Osteoblast (primary cell): ENCODE measurements around the gene FERMT3. TPM values are rescaled to one million over a fixed set of nuclear protein-coding genes. Genes with fewer than 3 reads are reported as not detected.
A peak's percentile ranks its signal among the peaks of the same experiment; 100 is the strongest.

ENCODE experiments used
- DNase-seq: peaks from one replicate; pipeline ENCODE4 v3.0.0; 2011; ENCODE audit warnings: low spot score, mixed read lengths; ENCODE audit not compliant: insufficient read length; ENCODE audit errors: missing footprints
- H2AFZ ChIP-seq: 2 replicates; pipeline ENCODE4 v1.6.0; 2011; ENCODE audit warnings: mild to moderate bottlenecking, low read length
- H3K27ac ChIP-seq: 2 replicates; pipeline ENCODE4 v1.5.1; 2011; ENCODE audit warnings: mild to moderate bottlenecking, low read depth, low read length, moderate library complexity
- H3K27me3 ChIP-seq: 2 replicates; pipeline ENCODE4 v1.6.0; 2012; ENCODE audit warnings: mild to moderate bottlenecking, control low read depth, inconsistent platforms, low read length, moderate library complexity; ENCODE audit not compliant: insufficient read depth
- H3K36me3 ChIP-seq: 2 replicates; pipeline ENCODE4 v1.5.1; 2011; ENCODE audit warnings: mild to moderate bottlenecking, low read length, control low read depth, moderate library complexity; ENCODE audit not compliant: insufficient read depth
- H3K4me1 ChIP-seq: 2 replicates; pipeline ENCODE4 v1.5.1; 2011; ENCODE audit warnings: mild to moderate bottlenecking, low read length, control low read depth, moderate library complexity; ENCODE audit not compliant: insufficient read depth
- H3K4me2 ChIP-seq: 2 replicates; pipeline ENCODE4 v1.6.0; 2011; ENCODE audit warnings: mild to moderate bottlenecking, low read length; ENCODE audit not compliant: insufficient read depth
- H3K4me3 ChIP-seq: fragments of 200-600 bp; sonication (generic); 3 replicates; pipeline ENCODE4 v1.5.1; 2012; ENCODE audit warnings: mild to moderate bottlenecking, low read length, inconsistent platforms; ENCODE audit not compliant: insufficient read depth
- H3K79me2 ChIP-seq: 2 replicates; pipeline ENCODE4 v1.6.0; 2012; ENCODE audit warnings: mild to moderate bottlenecking, low read length, control low read depth, inconsistent platforms; ENCODE audit not compliant: insufficient read depth
- H3K9me3 ChIP-seq: 2 replicates; pipeline ENCODE4 v1.5.1; 2011; ENCODE audit warnings: low read depth, low read length, control low read depth
- H4K20me1 ChIP-seq: 2 replicates; pipeline ENCODE4 v1.6.0; 2012; ENCODE audit warnings: mild to moderate bottlenecking, low read length, control low read depth; ENCODE audit not compliant: insufficient read depth
- CTCF ChIP-seq: IDR thresholded peaks from 2 replicates; pipeline ENCODE4 v1.5.1; 2011; ENCODE audit warnings: mild to moderate bottlenecking, low read depth, low read length, moderate library complexity; ENCODE audit errors: extremely low read depth
- total RNA-seq: library from RNA; depleted of rRNA; stranded (reverse); fragments of >200 nt; gene quantifications from 2 replicates; pipeline ENCODE4 v1.2.3, GENCODE V29; 2012

Gene FERMT3
- total RNA-seq, 1 donor, result 1.1 TPM

DNA sequence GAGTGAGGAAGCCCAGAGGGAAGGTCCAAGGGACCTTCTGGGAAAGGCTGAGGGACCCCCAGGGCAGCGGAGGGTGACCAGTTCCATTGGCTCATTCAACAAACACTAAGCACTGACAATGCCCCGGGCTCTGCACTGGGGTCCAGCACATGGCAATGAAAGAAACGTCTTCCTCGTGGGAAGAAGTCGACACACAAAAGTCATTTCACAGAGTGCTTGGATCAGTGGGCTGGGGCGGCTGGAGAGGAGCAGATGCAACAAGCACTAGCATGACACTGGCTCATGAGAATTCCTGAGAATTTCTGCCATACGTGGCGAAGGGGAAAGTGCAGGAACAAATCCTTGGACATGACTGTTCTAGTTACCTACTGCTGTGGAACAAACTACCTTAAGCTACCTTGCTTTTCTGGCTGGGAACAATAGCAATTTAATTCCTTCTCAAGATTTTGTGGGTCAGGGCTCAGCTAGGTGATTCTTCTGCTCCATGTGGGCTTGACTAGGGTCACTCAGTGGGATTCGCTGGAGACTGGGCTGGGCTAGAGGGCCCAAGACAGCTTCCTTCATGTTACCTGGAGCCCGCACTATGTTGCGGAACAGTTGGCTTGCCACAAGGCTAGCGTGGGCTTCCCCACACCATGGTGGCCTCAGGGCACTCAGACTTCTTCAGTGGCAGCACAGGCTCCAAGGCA, 27.4 kb upstream of the FERMT3 start:
- no peaks in the 10 kb centered on the region for H3K36me3 ChIP-seq
- peaks cover 5% of the 10 kb centered on the region for H3K9me3 ChIP-seq
- no peak overlapping the region for H2AFZ ChIP-seq
- peaks cover 19% of the 10 kb centered on the region for H3K79me2 ChIP-seq
- H3K27ac ChIP-seq, result no peak overlapping the region
- H3K4me1 ChIP-seq, result peaks cover 25% of the 10 kb centered on the region
- no peak overlapping the region for H3K4me3 ChIP-seq
- H3K27me3 ChIP-seq, result no peaks in the 10 kb centered on the region
- no peak for TF ChIP-seq CTCF
- H4K20me1 ChIP-seq, result no peaks in the 10 kb centered on the region
- no peak overlapping the region for H3K4me2 ChIP-seq
- DNase-seq, result no peak

GRCh38 chr11:64180891-64181290, 25.6 kb upstream of the FERMT3 start:
- H3K9me3 ChIP-seq, result no peaks in the 10 kb centered on the region
- H3K4me1 ChIP-seq, result peaks cover 35% of the 10 kb centered on the region
- H3K79me2 ChIP-seq, result peaks cover 26% of the 10 kb centered on the region
- H3K27ac ChIP-seq, result peak overlapping the region; percentile 26
- peak overlapping the region; percentile 82 for H3K4me2 ChIP-seq
- no peak overlapping the region for H2AFZ ChIP-seq
- no peaks in the 10 kb centered on the region for H3K36me3 ChIP-seq
- peak; percentile 47 for DNase-seq
- no peak overlapping the region for H3K4me3 ChIP-seq
- no peak for TF ChIP-seq CTCF
- no peaks in the 10 kb centered on the region for H4K20me1 ChIP-seq
- H3K27me3 ChIP-seq, result no peaks in the 10 kb centered on the region

- TF ChIP-seq CTCF, result no peak
- peak; percentile 99 for DNase-seq
- H3K27me3 ChIP-seq, result no peaks in the 10 kb centered on the region
- H4K20me1 ChIP-seq, result no peaks in the 10 kb centered on the region
- H3K4me2 ChIP-seq, result peak overlapping the region; percentile 82
- peaks cover 26% of the 10 kb centered on the region for H3K79me2 ChIP-seq
- peaks cover 35% of the 10 kb centered on the region for H3K4me1 ChIP-seq
- no peaks in the 10 kb centered on the region for H3K36me3 ChIP-seq
- H2AFZ ChIP-seq, result peak overlapping the region; percentile 48
- H3K4me3 ChIP-seq, result peak overlapping the region; percentile 44
- no peaks in the 10 kb centered on the region for H3K9me3 ChIP-seq
- peak overlapping the region; percentile 26 for H3K27ac ChIP-seq
Measured at GRCh38 chr11:64181506-64182411, 24.8 kb upstream of the FERMT3 start.

DNA sequence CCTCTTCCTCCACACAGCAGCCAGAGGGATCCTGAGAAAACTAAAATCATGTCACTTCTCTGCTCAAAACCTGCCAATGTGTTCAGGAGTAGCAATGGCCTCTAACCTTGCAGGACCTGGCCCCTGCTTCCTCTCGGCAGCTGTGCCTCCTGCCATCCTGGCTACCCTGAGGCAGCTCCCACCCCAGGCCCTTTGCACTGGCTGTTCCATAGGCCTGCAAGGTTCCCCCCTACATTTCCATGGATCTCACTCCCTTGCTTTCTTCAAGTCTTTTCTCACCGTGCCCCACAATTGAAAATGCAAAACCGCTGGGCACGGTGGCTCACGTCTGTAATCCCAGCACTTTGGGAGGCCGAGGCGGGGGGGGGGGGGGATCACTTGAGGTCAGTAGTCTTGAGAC, 22.6 kb upstream of the FERMT3 start:
- no peak for DNase-seq
- peaks cover 5% of the 10 kb centered on the region for H3K36me3 ChIP-seq
- H3K4me1 ChIP-seq, result peaks cover 35% of the 10 kb centered on the region
- no peaks in the 10 kb centered on the region for H3K27me3 ChIP-seq
- no peak for TF ChIP-seq CTCF
- H3K9me3 ChIP-seq, result no peaks in the 10 kb centered on the region
- H3K4me3 ChIP-seq, result no peak overlapping the region
- H2AFZ ChIP-seq, result no peak overlapping the region
- H3K4me2 ChIP-seq, result peak overlapping the region; percentile 94
- peaks cover 6% of the 10 kb centered on the region for H4K20me1 ChIP-seq
- H3K27ac ChIP-seq, result no peak overlapping the region
- peaks cover 26% of the 10 kb centered on the region for H3K79me2 ChIP-seq
